Erythroblast (primary cell): ENCODE measurements around the gene HIPK2.

ENCODE experiments used
- GATA1 ChIP-seq: IDR thresholded peaks from 2 replicates; pipeline ENCODE4 v1.6.1; 2011; ENCODE audit warnings: low read depth, mild to moderate bottlenecking, control low read depth, low read length, moderate library complexity
- POLR2A ChIP-seq: IDR thresholded peaks from 2 replicates; pipeline ENCODE4 v1.6.1; 2011; ENCODE audit warnings: mild to moderate bottlenecking, low read length

- TF ChIP-seq POLR2A (no peak), GATA1 (no peak)
Observed at GRCh38 chr7:139647814-139648390, 129.9 kb downstream of the HIPK2 start.
